ENCODE data around the gene CARNS1.

DNA sequence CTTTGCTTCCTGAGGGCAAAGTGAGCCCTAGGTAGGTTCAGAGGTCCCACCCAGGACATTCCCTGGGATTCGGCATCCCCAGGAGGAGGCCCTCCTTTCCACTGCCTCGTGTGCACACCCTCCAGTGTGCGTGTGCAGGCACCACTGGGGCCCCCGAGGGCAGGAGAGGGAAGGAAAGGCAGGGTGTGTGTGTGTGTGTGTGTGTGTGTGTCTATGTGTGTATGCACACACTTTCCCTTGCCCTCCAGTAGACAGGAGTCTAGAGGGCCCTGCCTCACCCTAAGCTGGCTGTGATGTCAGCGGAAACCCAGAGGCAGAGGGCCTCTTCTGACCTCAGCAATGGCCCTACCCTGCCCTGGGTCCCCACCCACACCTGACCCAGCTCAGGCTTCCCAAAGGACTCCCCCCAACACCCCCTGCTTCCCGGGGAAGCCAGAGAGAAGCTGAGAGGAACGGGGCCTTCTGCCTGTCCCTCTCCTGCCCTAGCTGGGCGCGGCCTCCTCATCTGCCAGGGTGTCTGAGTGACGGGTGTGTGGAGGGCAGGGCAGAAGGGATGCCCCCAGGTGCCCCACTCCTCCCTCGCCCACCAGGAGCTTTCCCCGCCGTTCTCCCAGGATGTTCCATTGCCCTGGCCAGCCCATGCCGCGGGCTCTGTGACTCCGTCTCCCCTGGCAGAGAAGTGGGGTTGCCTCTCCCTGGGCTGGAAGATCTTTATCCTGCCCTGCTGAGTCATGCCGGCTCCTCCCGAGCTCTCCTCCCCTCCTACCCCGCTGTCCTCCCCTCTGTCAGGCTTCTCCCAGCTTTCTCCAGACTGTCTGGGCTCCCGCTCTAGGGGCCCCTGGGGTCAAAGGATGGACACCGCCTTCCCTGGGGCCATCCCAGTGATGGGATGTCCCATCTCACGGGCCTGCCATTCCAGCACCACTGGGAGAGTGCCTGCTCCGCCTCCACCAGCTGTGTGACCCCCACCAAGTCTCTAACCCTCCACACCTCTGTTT lies 36.1 kb upstream of the CARNS1 start:
- TF ChIP-seq, protein P1, sequence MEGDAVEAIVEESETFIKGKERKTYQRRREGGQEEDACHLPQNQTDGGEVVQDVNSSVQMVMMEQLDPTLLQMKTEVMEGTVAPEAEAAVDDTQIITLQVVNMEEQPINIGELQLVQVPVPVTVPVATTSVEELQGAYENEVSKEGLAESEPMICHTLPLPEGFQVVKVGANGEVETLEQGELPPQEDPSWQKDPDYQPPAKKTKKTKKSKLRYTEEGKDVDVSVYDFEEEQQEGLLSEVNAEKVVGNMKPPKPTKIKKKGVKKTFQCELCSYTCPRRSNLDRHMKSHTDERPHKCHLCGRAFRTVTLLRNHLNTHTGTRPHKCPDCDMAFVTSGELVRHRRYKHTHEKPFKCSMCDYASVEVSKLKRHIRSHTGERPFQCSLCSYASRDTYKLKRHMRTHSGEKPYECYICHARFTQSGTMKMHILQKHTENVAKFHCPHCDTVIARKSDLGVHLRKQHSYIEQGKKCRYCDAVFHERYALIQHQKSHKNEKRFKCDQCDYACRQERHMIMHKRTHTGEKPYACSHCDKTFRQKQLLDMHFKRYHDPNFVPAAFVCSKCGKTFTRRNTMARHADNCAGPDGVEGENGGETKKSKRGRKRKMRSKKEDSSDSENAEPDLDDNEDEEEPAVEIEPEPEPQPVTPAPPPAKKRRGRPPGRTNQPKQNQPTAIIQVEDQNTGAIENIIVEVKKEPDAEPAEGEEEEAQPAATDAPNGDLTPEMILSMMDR (IDR thresholded peaks at IDR 0.05; ENCODE audit: insufficient read depth, low read length, poor library complexity, severe bottlenecking): no peak
- TF ChIP-seq EZH2phosphoT487 (conservative IDR thresholded peaks at IDR 0.05; ENCODE audit: low read length): no peak

Data from SU-DHL-6 (cell line).